ENCODE data around the gene GARIN5B. TPM values are rescaled to one million over a fixed set of nuclear protein-coding genes. Genes with fewer than 3 reads are reported as not detected.
A peak's percentile ranks its signal among the peaks of the same experiment; 100 is the strongest.

Gene GARIN5B
- total RNA-seq, 6 donors from 2014 or later: not detected

GRCh38 chr19:55389386-55390317 is 26.6 kb upstream of the GARIN5B start:
- ATAC-seq (ENCODE audit: low FRiP score in 2 of 2): no peak

DNA sequence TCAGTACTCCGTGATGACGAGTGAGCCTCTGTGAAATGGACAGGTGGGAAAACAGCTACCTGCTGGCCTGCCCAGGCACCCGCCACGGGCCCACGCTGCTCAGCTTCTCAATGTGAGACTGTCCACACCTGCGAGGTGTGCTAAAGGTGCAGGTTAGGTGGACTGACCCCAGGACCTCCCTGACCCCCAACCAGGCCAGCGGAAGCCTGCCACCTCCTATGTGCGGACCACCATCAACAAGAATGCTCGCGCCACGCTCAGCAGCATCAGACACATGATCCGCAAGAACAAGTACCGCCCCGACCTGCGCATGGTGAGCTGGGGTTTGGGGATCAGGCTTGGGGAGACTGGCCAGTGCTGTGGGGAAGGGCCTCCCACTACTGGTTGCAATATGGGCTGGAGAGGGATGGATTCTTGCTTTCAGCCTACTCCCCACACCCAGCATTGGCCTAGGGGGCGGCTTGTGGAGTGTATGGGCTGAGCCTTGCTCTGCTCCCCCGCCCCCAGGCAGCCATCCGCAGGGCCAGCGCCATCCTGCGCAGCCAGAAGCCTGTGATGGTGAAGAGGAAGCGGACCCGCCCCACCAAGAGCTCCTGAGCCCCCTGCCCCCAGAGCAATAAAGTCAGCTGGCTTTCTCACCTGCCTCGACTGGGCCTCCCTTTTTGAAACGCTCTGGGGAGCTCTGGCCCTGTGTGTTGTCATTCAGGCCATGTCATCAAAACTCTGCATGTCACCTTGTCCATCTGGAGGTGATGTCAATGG is 24.9 kb upstream of the GARIN5B start:
- WGBS, 2 donors: 82 to 93% methylated on average over 6 to 24 of the region's 24 CpGs
- H3K4me3 ChIP-seq: peak overlapping the region in 2 of 4 donors; percentile 90 to 99
- H3K9me3 ChIP-seq: no peaks in the 10 kb centered on the region
- peaks cover 41 to 59% (median 42%) of the 10 kb centered on the region in 4 donors for H3K4me1 ChIP-seq
- H3K27ac ChIP-seq: peak overlapping the region in 2 of 4 donors; percentile 14 to 15
- H3K36me3 ChIP-seq: peaks cover 12 to 54% (median 41%) of the 10 kb centered on the region in 4 donors
- TF ChIP-seq, protein P1, sequence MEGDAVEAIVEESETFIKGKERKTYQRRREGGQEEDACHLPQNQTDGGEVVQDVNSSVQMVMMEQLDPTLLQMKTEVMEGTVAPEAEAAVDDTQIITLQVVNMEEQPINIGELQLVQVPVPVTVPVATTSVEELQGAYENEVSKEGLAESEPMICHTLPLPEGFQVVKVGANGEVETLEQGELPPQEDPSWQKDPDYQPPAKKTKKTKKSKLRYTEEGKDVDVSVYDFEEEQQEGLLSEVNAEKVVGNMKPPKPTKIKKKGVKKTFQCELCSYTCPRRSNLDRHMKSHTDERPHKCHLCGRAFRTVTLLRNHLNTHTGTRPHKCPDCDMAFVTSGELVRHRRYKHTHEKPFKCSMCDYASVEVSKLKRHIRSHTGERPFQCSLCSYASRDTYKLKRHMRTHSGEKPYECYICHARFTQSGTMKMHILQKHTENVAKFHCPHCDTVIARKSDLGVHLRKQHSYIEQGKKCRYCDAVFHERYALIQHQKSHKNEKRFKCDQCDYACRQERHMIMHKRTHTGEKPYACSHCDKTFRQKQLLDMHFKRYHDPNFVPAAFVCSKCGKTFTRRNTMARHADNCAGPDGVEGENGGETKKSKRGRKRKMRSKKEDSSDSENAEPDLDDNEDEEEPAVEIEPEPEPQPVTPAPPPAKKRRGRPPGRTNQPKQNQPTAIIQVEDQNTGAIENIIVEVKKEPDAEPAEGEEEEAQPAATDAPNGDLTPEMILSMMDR (IDR thresholded peaks at IDR 0.05): no peak
- TF ChIP-seq POLR2A (IDR thresholded peaks at IDR 0.05) (no peak), POLR2AphosphoS5 (IDR thresholded peaks at IDR 0.05) (no peak), EP300 (IDR thresholded peaks at IDR 0.05) (no peak)
- H3K27me3 ChIP-seq: no peaks in the 10 kb centered on the region
- no peak for DNase-seq
- no peak for ATAC-seq (ENCODE audit: low FRiP score in 2 of 2)

More at GRCh38 chr19:55389386-55390317, 26.6 kb upstream of the GARIN5B start:
- peaks cover 30 to 45% (median 31%) of the 10 kb centered on the region in 4 donors for H3K4me1 ChIP-seq
- WGBS, 2 donors: 87% methylated on average over 13 to 21 of the region's 21 CpGs
- DNase-seq: no peak
- no peak overlapping the region for H3K27ac ChIP-seq
- TF ChIP-seq POLR2A (IDR thresholded peaks at IDR 0.05): no peak
- no peak for TF ChIP-seq EP300 (IDR thresholded peaks at IDR 0.05)
- TF ChIP-seq POLR2AphosphoS5 (IDR thresholded peaks at IDR 0.05): no peak
- no peaks in the 10 kb centered on the region for H3K9me3 ChIP-seq
- H3K36me3 ChIP-seq: peaks cover 12 to 54% (median 41%) of the 10 kb centered on the region in 4 donors
- H3K27me3 ChIP-seq: no peaks in the 10 kb centered on the region
- no peak overlapping the region for H3K4me3 ChIP-seq

- peaks cover 41 to 59% (median 45%) of the 10 kb centered on the region in 4 donors for H3K4me1 ChIP-seq
- peak overlapping the region; percentile 91 to 97 (median 92) for H3K27ac ChIP-seq
- no peaks in the 10 kb centered on the region for H3K27me3 ChIP-seq
- DNase-seq (peak in 1 of 2 donors; percentile 81), ATAC-seq (ENCODE audit: low FRiP score in 2 of 2) (no peak)
- TF ChIP-seq, protein P1 (IDR thresholded peaks at IDR 0.05): no peak
- no peak for TF ChIP-seq POLR2AphosphoS5 (IDR thresholded peaks at IDR 0.05)
- peak overlapping the region; percentile 60 to 99 (median 85) for H3K4me3 ChIP-seq
- H3K9me3 ChIP-seq: no peaks in the 10 kb centered on the region
- WGBS, 2 donors: 1 to 2% methylated on average over 19 to 30 of the region's 33 CpGs
- peaks cover 12 to 50% (median 38%) of the 10 kb centered on the region in 4 donors for H3K36me3 ChIP-seq
These were observed 23.5 kb upstream of the GARIN5B start for GRCh38 chr19:55386493-55386971.

DNA sequence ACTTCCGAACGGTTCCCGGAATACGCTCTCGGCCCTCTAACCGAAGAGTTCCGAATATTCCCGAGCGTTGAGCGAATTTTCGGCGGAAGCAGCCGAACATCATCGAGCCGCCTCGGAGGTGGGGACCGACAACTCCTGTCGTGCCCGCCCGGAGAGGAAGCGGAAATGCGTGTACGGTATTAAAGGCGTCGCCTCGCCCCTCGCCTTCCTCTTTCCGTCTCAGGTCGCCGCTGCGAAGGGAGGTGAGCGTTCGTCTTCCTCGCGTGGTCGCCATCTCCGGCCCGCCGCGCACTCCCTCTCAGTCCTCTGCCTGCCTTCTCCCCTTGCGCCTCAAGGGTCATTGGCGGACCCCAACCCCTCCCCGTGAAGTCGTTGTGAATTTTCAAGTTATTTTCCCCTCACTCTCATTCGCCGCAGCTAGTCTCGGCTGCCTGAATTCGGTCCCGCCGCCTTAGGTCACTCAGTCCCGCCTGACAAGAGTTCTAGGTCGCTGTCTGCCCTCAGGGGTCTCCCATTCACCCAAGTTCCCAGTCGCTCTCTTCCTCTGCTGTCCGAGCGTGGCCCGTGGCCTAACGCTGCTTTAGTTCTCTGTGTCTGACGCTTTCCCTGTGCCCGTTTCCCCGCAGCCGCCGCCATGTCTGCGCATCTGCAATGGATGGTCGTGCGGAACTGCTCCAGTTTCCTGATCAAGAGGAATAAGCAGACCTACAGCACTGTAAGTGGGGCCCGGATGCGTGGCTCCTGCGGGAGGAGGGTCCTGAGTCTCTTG is 22.8 kb upstream of the GARIN5B start, which contains the start of gene RPL28:
TSS of gene RPL28 (plus strand) at position 209 of the 769 bp plus-strand sequence. CDS start at position 635, 426 bp downstream.
- peak within 1 kb of the TSS; percentile 91 to 97 (median 92) for H3K27ac ChIP-seq
- no peaks in the 10 kb centered on the region for H3K27me3 ChIP-seq
- H3K36me3 ChIP-seq: peaks cover 12 to 45% (median 34%) of the 10 kb centered on the region in 4 donors
- ATAC-seq (ENCODE audit: low FRiP score in 2 of 2): peak; percentile 95
- peak within 1 kb of the TSS; percentile 60 to 99 (median 85) for H3K4me3 ChIP-seq
- TF ChIP-seq, protein P1 (IDR thresholded peaks at IDR 0.05): peak in 3 of 6 experiments; percentile 5 to 11 (median 6)
- TF ChIP-seq EP300 (IDR thresholded peaks at IDR 0.05): peak in 1 of 4 donors; percentile 87
- peak in 3 of 4 donors; percentile 94 to 100 (median 98) for TF ChIP-seq POLR2A (IDR thresholded peaks at IDR 0.05)
- TF ChIP-seq POLR2AphosphoS5 (IDR thresholded peaks at IDR 0.05): peak; percentile 100
- WGBS, 2 donors: 0% methylated on average over 59 to 65 of the region's 68 CpGs
- peak; percentile 93 to 98 for DNase-seq
- no peaks in the 10 kb centered on the region for H3K9me3 ChIP-seq
- peaks cover 40 to 59% (median 44%) of the 10 kb centered on the region in 4 donors for H3K4me1 ChIP-seq

Measured in upper lobe of left lung (tissue), 6 donors.